Endothelial cell of umbilical vein (primary cell): ENCODE measurements around the gene MAP1LC3B2.

Experiments used
- MYC ChIP-seq: IDR thresholded peaks from one replicate; pipeline ENCODE4 v1.6.1; 2011; ENCODE audit warnings: mild to moderate bottlenecking, low read depth, low read length
- POLR2AphosphoS5 ChIP-seq: IDR thresholded peaks from 2 replicates; pipeline ENCODE4 v1.6.1; 2012; ENCODE audit warnings: low read depth, mild to moderate bottlenecking, control low read depth, low read length, moderate library complexity; ENCODE audit not compliant: insufficient read depth
- TF ChIP-seq, protein P1 (sequence below): IDR thresholded peaks from 2 replicates; pipeline ENCODE4 v1.6.1; 2011; ENCODE audit not compliant: insufficient read depth, insufficient read length
- TF ChIP-seq, protein P2 (sequence below), 2 donors: IDR thresholded peaks; 1 replicate in 1 of 2; 2 replicates in 1 of 2; pipeline ENCODE4 v1.5.1; 2011; ENCODE audit warnings: low read length in 2 of 2, mild to moderate bottlenecking in 2 of 2, moderate library complexity in 2 of 2, control low read depth in 1 of 2, inconsistent platforms in 1 of 2, low read depth in 1 of 2; ENCODE audit not compliant: insufficient read depth in 1 of 2; ENCODE audit errors: extremely low read depth in 1 of 2

DNA sequence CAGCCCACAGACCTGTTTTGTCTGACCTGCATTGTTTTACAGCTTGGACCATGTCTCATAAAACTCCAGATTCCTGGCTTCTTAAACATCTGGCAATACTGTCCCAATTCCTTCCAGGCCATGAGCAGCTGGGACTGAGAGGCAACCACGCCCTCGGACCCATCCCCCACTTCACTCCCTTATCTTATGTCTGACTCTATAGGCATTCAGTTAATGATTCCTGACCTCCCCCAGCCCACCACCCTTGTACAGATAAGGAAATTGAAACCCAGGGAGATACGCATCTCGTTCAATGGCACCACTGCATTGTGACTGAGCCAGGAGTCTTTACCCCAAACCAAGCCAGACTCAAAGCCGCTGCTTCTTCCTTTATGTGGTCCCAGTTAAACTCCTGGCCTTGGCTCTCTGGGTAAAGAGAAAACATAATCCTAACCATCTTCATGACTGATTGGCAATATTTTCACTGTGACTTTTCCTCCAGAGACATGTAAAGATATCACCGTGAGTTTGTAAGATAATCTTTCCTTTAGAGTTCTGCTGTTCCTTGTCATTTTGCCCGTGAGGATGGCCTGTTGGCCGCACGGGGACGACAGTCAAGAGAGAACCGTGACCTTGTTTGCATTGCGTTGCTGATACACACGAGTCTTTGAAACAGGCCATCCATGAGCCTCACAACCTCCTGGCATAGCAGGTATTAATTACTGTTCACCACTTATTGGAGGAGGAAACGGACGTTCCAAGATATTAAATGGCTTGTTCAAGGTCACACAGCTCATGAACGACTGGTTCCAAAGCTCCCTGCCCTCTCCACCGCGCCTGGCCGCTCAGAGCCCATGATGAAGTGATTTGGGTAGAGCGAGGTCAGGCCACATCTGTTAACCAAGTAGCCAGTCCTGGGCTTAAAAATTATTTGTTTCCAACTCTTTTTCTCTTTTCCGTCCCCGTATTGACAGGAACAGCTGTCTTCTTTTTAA, 39.4 kb downstream of the MAP1LC3B2 start:
- TF ChIP-seq, protein P1, sequence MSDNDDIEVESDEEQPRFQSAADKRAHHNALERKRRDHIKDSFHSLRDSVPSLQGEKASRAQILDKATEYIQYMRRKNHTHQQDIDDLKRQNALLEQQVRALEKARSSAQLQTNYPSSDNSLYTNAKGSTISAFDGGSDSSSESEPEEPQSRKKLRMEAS, result no peak
- no peak for TF ChIP-seq MYC
- TF ChIP-seq POLR2AphosphoS5, result no peak
- TF ChIP-seq, protein P2, sequence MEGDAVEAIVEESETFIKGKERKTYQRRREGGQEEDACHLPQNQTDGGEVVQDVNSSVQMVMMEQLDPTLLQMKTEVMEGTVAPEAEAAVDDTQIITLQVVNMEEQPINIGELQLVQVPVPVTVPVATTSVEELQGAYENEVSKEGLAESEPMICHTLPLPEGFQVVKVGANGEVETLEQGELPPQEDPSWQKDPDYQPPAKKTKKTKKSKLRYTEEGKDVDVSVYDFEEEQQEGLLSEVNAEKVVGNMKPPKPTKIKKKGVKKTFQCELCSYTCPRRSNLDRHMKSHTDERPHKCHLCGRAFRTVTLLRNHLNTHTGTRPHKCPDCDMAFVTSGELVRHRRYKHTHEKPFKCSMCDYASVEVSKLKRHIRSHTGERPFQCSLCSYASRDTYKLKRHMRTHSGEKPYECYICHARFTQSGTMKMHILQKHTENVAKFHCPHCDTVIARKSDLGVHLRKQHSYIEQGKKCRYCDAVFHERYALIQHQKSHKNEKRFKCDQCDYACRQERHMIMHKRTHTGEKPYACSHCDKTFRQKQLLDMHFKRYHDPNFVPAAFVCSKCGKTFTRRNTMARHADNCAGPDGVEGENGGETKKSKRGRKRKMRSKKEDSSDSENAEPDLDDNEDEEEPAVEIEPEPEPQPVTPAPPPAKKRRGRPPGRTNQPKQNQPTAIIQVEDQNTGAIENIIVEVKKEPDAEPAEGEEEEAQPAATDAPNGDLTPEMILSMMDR (IDR thresholded peaks at IDR 0.05; ENCODE audit: extremely low read depth in 1 of 2, insufficient read depth in 1 of 2, low read depth in 1 of 2, low read length in 2 of 2), result no peak
